Anterior cingulate cortex (tissue), 58 donors: ENCODE measurements around the gene ZC3H4.

Experiments
- DNase-seq, 58 donors: peaks; one replicate each; lab custom pipeline; 2025; lab: John Stamatoyannopoulos, UW

ZC3H4 gene

DNA sequence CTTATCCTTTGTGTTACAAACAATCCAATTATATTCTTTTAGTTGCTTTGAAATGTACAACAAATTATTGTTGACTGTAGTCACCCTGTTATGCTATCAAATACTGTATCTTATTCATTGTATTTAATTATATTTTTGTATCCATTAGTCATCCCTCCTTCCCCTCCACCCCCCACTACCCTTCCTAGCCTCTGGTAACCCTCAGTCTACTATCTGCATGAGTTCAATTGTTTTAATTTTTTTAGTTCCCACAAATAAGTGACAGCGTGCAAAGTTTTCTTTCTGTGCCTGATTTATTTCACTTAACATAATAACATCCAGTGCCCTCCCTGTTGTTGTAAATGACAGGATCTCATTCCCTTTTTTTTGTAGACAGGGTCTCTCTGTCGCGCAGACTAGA lies 21.6 kb upstream of the ZC3H4 start:
- DNase-seq = no peak

DNA sequence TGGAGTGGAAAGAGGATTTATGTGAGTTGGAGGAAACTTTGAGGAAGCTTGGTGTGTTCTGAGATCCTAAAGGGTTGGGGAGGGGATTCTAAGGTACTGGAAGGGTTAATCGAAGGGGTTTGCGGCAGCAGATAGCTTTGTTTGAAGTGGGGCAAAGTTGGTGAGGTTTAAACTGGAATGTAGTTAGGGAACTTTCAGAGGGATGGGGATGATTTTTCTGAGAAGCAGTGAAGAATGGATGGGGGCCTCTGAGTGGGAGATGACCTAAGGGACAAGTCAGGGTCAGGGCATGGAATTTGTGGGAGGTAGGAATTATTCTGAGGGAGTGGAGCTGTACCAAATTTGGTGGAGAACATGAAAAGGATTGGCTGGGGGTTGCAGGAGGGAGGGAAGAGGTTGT lies 21.0 kb upstream of the ZC3H4 start:
- DNase-seq = no peak

DNA sequence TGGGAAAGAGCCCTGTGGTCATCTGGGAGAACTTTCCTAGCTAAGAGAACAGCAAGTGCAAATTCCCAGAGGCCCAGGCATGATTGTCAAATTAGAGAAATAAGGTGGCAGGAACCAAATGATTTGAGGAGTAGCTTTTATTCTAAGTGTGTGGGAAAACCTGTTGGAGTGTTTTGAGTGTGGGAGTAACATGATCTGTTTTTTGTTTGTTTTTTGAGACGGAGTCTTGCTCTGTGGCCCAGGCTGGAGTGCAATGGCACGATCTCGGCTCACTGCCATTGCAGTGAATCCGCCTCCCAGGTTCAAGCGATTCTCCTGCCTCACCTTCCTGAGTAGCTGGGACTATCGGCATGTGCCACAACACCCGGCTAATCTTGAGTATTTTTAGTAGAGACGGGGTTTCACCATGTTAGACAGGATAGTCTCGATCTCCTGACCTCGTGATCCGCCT lies 19.5 kb upstream of the ZC3H4 start:
- no peak for DNase-seq

DNA sequence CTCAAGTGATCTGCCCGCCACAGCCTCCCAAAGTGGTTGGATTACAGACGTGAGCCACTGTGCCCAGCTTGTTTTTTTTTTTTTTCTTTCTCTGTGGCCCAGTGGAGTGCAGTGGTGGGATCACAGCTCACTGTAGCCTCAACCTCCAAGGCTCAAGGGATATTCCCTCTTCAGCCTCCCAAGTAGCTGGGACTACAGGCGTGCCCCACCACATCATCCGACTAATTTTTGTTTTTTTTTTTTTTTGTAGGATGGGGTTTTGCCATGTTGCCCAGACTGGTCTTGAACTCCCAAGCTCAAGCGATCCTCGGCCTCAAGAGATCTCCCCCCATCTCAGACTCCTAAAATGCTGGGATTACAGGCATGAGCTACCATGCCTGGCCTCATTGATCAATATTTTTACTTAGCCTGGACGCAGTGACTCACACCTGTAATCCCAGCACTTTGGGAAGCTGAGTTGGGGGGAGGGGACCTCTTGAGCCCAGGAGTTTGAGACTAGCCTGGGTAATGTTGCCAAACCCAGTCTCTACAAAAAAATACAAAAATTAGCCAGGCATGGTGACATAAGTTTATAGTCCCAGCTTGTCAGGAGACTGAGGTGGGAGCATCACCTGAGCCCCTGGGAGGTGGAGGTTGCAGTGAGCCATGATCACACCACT lies 18.7 kb upstream of the ZC3H4 start:
- DNase-seq = no peak

DNA sequence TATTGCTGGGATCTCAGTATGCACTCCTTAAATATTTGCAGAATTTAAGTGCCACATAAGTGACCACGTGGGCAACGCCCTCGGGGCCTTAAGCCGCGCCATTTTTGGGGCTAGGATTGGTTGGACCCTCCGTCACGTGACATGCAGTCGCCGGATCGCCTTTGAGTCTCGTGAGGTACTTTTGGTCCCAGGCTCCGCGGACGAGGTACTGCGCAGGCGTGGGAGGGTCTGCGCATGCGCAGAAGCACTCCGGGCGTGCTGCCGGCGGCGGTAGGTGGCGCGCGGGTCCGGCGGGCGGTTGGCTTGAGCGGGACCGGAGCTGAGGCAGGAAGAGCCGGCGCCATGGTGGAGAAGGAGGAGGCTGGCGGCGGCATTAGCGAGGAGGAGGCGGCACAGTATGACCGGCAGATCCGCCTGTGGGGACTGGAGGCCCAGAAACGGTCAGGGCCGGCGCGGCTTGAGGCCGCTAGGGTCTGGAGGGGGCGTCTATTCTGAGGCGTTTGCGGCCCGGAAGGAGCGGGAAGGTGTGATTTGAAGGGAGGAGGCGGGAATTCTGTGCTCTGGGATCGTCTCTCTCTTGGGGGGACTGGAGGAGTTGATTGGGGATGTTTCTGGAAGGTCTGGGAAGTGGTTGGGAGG lies 17.1 kb upstream of the ZC3H4 start, which contains the start of gene SAE1:
Gene SAE1, plus strand, starts transcription at position 247 of the 639 bp plus-strand sequence. Its CDS starts 96 bp downstream, at position 343.
- DNase-seq = peak; percentile 35 to 98 (median 89)

DNA sequence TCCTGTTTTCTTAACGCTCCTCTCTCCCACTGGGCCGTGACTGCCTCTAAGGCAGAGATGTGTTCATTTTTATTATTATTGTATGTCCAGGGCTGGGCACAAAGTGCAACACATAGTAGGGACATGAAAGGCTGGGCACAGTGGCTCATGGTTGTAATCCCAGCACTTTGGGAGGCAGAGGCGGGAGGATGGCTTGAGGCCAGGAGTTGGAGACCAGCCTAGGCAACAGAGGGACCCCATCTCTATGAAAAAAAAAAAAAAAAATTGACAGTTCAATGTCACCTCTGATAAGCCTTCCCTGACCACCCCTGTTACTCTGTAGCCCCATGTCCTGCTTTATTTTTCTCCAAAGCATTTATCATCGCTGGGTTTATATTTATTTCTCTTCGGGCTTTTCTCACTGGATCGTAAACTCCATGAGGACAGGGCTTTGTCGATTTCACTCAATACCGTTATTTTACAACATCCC lies 16.6 kb upstream of the ZC3H4 start:
- no peak for DNase-seq

DNA sequence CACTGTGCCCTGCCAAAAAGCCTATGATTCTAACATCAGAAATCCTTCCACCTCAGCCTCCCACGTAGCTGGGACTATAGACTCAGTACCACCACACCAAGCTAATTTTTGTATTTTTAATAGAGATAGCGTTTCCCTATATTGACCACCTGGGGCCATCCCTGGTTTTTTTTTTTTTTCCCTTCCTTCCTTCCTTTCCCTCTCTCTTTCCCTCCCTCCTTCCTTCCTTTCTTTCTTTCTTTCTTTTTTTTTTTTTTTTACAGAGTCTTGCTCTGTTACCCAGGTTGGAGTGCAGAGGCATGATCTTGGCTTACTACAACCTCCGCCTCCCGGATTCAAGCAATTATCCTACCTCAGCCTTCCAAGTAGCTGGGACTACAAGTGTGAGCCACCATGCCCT lies 16.0 kb upstream of the ZC3H4 start:
- no peak for DNase-seq

DNA sequence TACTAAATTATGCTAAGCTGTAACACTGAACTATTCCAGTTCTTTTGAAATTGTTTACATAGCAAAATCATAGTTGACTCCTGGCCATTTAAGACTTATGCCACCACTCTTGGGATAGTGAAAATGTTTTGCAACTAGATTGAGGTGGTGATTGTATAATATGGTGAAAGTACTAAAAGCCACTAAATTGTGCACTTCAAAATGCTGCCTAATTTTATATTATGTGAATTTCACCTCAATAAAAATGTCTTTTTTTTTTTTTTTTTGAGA lies 12.0 kb upstream of the ZC3H4 start:
- DNase-seq = no peak

DNA sequence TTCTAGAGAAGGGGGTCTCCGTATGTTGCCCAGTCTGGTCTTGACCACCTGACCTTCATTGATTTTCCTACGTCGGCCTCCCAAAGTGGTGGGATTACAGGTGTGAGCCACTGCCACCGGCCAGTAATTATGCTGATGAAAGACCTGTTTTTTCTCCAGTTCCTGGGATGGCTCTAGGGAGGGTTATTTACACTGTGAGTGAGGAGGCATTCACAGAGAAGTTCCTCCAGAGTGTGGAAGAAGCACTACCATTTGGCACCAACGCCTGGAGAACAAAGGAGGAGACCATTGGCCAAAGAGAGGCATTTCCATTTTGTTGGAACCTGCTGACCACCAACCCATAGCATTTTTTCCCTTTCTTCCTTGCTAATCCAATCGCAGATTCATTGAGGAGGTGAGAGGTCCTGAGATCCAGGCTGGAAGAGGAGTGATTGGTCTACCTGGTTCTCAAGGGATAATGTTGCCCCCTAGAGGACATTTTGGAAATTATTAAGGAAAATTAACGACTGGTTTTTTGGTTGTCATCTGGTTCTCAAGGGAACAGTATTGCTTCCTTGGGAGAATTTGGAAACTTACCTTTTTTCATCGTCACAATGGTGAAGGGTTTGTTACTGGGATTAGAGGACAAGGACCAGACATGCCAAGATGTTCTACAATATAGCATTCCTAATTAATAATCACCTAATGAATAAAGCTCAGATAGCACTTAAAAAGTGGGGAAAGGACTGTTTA lies 11.5 kb upstream of the ZC3H4 start:
- peak in 5 of 58 donors; percentile 3 to 58 (median 4) for DNase-seq

DNA sequence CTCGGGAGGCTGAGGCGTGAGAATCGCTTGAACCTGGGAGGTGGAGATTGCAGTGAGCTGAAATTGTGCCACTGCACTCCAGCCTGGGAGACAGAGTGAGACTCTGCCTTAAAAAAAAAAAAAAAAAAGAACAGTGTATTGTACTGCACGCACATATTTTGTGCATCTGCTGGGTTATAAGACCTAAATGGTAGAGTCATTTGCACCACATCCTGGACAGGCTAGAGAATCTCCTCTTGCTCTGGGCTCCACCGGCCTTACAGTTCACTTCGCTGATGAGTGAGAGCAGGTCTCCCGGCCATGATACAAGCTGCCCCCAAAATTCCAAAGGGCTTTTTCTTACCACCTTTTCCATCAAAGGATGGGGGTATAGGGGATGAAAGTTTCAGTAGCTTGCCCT lies 9.8 kb upstream of the ZC3H4 start:
- no peak for DNase-seq

DNA sequence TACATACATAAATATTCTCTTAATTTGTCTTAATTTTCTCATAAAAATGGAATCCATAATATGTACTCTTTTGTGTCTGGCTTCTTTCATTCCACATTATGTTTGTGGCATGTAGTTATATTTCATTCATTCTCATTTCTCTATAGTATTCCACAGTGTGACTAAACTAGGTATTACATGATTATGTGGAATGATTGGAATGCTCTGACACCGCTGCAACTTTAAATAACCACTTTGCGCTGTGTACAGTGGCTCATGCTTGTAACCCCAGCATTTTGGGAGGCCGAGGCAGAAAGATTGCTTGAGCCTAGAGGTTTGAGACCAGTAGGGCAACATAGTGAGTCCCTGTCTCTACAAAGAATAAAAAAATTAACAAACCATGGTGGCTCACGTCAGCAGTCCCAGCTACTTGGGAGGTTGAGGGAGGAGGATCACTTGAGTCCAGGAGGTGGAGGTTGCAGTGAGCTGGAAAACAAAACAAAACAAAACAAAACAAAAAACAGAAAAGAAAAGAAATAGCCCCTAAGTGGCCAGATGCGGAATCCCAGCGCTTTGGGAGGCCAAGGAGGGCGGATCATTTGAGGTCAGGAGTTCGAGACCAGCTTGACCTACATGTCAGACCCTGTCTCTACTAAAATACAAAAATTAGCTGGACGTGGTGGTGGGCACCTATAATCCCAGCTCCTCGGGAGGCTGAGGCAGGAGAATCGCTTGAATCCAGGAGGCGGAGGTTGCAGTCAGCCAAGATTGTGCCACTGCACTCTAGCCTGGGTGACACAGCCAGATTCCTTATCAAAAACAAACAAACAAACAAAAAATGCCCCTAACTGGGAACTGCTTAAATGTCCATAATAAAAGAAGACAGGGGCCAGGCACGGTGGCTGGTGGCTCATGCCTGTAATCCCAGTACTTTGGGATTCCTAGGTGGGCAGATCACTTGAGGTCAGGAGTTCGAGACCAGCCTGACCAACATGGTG lies 9.1 kb upstream of the ZC3H4 start:
- no peak for DNase-seq

DNA sequence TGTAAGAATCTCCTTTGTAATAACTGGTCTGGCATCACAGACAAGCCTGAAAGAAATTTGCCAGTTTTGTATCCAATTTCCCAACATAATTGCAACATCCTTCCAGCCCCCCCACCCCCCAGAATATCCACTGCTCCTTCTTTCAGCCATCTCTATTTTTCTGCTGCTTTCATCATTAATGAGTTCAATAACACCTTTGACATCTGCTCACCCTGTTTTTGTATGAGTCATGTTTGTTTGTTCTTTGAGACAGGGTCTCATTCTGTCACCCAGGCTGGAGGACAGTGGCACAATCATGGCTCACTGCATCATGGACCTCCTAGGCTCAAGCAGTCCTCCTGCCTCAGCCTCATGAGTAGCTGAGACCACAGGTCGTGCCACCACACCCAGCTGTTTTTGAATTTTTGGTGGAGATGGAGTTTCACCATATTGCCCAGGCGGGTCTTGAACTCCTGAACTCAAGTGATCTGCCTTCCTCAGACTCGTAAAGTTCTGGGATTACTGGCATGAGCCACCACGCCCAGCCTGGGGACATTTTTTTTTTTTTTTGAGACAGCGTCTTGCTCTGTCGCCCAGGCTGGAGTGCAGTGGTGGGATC lies 7.0 kb upstream of the ZC3H4 start:
- DNase-seq = no peak

DNA sequence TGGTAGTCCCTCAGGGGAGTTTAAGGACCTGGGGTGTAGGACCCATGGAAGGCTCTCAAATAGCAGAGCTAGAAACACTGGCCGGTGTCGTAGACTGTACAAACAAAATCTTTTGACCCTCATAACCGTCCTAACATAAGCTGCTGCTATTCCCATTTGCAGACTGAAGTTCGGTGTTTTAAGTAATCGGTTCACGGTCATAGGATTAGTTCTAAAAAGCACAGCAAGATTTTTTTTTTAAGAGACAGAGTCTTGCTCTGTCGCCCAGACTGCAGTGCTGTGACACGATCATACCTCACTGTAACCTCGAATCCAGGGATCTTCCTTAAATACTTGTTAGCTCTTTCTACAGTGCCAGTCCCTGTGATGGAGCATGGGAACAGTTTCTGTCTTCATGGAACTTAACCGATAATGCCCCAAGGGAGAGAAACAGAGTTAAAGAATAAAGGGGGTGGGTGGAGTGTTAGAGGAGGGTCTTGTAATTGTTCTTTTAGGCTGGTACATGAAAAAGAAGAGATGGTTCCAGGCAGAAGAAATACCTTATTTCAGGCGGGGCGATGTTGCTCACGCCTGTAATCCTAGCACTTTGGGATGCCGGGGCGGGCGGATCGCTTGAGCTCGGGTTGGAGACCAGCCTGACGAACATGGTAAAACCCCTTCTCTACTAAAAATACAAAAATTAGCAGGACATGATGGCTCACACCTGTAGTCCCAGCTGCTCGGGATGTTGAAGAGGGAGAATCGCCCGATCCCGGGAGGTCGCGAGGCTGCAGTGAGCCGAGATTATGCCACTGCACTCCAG lies 475 bp upstream of the ZC3H4 start:
- DNase-seq = no peak

DNA sequence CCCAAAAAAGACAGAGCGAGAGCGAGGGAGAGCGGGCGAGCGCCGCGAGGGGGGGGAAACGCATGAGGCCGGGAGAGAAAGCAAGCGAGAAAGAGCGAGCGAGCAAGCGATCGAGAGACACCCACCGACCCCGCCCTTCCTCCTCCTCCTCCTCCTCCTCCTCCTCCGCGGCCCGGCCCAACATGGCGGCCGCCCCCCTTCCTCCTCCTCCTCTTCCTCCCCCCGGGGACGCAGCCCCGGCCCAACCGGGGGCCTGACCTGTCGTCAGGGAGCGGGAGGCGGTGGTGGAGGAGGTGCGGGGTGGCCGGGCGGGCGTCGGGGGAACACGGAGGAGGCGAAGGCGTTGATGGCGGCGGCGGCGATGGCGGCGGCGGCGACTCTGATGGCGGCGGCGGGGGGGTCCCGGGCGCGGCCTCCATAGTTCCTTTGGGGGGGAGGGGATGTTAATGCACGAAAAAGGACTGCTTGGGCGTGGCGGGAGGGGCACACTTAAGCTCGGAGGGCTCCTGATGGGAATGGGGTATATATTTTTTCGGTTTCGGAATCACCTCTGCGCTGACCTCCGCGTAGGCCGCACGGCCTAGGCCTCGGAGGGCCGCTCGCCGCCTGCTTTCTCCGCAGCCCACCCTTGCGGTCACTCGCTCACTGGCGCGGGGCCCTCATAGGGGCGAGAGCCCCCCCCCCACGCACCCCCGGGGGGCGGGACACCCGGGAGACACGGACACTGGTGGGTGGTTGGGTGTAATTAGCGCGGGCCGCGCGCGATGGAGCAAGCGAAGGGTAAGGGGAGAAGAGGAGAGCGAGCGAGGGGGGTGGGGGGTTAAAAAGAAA lies 1.2 kb downstream of the ZC3H4 start:
- DNase-seq = peak in 56 of 58 donors; percentile 50 to 91 (median 76)

DNA sequence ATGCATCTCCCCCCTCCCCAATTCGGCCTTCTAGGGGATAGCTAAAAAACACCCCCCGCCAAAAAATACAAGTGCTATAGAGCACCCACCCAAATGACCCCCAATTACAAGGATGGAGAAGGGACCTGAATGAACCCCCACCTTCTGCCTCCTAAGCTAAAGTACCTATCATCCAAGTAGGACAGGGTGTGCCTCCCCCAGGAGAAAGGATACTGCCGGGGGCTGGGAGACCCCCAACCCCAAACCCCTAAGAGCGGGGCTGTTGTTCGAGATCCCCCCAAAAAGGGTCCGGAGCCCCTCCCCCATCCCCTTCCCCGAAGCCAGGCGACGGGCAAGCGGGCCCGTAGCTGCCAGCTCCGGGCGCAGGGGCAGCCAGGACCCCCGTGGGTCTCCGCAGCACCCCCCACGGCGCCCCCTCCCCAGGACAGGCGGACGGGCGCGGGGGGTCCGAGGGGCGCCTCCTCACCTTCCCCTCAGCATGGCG lies 1.9 kb downstream of the ZC3H4 start:
- peak in 1 of 58 donors; percentile 64 for DNase-seq

DNA sequence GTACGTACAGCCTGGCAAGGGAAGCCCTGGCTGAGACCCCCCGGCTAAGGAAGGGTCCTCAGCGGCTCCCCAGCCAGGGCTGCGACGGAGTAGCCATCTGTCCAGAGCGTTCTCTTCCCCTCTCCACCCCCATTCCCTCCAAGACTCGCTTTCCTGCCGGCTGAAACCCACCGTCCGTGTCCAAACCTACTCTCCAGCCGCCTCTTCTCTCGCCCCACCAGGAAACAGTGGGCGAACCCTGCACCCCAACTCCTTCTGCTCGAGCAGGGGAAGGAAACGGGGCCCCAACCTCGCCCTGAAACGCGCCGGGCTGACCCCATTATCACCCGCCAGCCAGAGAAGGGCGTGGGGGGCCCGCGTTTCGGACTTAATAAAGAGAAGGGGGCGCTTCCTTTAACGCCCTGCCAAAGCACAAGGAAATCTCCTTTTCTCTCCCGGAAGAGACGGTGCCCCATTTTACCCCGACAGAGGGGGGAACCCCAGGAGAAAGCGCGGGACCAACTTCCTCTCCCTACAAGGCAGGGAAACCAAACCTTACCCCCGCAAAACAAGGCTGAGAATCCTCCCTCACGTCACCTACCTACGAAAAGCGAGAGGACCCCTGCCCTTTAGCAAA lies 2.5 kb downstream of the ZC3H4 start:
- DNase-seq = peak in 18 of 58 donors; percentile 15 to 56 (median 36)

DNA sequence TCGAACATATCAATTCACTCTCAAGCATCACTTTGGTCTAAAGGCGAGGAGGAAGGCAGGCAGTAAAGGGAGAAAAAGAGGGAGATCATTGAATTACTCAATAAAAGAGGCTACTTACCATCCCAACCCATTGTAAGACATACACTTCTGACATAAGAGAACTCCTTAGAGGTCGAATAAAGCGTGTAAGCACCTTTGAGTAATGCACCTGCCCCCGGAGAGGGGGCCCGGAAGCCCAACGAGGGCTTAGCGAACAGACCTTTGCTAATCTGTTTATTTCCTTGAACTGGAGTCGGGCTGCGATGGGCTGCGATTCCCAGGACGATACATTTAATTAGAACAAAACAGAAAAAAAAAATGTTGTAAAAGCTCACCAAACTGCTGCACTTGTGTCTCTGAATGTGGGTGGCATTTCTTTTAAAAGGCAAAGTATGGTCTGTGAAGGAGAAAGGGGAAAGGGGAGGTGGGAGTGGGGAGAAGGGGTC lies 3.0 kb downstream of the ZC3H4 start:
- DNase-seq = no peak
